Measurements from ENCODE around the gene CCDC80. TPM values are rescaled to one million over a fixed set of nuclear protein-coding genes. Genes with fewer than 3 reads are reported as not detected.

Gene CCDC80
- polyA plus RNA-seq, 3 donors, result 0.05 TPM; not detected in 2

DNA sequence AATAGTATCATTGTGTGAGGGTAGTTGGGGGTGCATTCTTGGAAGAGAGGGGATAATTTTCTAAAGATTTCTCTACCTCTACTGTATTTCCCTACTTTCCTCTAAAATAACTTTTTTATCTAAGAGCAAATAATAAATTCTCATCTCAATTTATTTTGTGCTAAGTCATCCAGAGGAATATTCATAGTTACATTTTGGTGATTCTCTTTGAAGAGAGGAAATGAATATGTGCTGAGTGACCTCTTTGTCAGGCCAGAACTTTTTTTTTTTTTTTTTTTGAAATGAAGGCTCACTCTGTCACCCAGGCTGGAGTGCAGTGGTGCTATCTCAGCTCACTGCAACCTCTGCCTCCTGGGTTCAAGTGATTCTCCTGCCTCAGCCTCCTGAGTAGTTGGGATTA, 15.1 kb upstream of the CCDC80 start:
- H3K36me3 ChIP-seq (replicated peaks in 1 of 2; ENCODE audit: control insufficient read depth in 1 of 2, insufficient read depth in 2 of 2, low read length in 2 of 2), result no peaks in the 10 kb centered on the region
- H3K27ac Mint-ChIP-seq, result no peak overlapping the region
- H3K4me2 ChIP-seq (replicated peaks; ENCODE audit: extremely low read depth, low read length, poor library complexity, severe bottlenecking), result no peak overlapping the region
- H3K27me3 ChIP-seq (ENCODE audit: control insufficient read depth in 2 of 2, insufficient read depth in 2 of 2, low read length in 2 of 2), result no peaks in the 10 kb centered on the region
- no peaks in the 10 kb centered on the region for H3K36me3 Mint-ChIP-seq
- no peak overlapping the region for H2AFZ ChIP-seq (ENCODE audit: insufficient read depth, low read depth, low read length, poor library complexity, severe bottlenecking)
- no peak overlapping the region for H3K4me3 Mint-ChIP-seq
- H3K9me3 ChIP-seq (replicated peaks in 1 of 2; ENCODE audit: control insufficient read depth in 1 of 2, insufficient read depth in 1 of 2, low read length in 2 of 2), result no peaks in the 10 kb centered on the region
- no peaks in the 10 kb centered on the region for H3K79me2 ChIP-seq (ENCODE audit: insufficient read depth, low read length)
- no peak for DNase-seq
- no peak overlapping the region for H3K4me3 ChIP-seq (replicated peaks in 1 of 3; ENCODE audit: low read depth in 2 of 3, low read length in 3 of 3)
- no peaks in the 10 kb centered on the region for H3K9me3 Mint-ChIP-seq
- H3K27me3 Mint-ChIP-seq (ENCODE audit: low read depth in 3 of 3), result peaks cover 0 to under 1% (median 0%) of the 10 kb centered on the region in 3 donors
- H3K4me1 Mint-ChIP-seq, result no peaks in the 10 kb centered on the region
- H4K20me1 ChIP-seq (ENCODE audit: insufficient read depth, low read length), result no peaks in the 10 kb centered on the region
- H3K4me1 ChIP-seq (ENCODE audit: control insufficient read depth in 1 of 2, insufficient read depth in 2 of 2, low read length in 2 of 2), result no peaks in the 10 kb centered on the region
- no peak overlapping the region for H3K9ac ChIP-seq (ENCODE audit: insufficient read depth, low read length, poor library complexity, severe bottlenecking)
- H3K27ac ChIP-seq (ENCODE audit: low read depth in 1 of 2, low read length in 2 of 2), result no peak overlapping the region
- no peak for TF ChIP-seq CTCF (IDR thresholded peaks at IDR 0.05)
- intact Hi-C loops (cut with micrococcal nuclease), result no loop called here

- peaks cover 0 to 2% (median 0%) of the 10 kb centered on the region in 3 donors for H3K27me3 Mint-ChIP-seq (ENCODE audit: low read depth in 3 of 3)
- Histone ChIP-seq H2AFZ (ENCODE audit: insufficient read depth, low read depth, low read length, poor library complexity, severe bottlenecking) (no peak overlapping the region), H3K4me2 (replicated peaks; ENCODE audit: extremely low read depth, low read length, poor library complexity, severe bottlenecking) (no peak overlapping the region), H3K4me1 (ENCODE audit: control insufficient read depth in 1 of 2, insufficient read depth in 2 of 2, low read length in 2 of 2) (no peaks in the 10 kb centered on the region), H3K9ac (ENCODE audit: insufficient read depth, low read length, poor library complexity, severe bottlenecking) (no peak overlapping the region), H3K79me2 (ENCODE audit: insufficient read depth, low read length) (no peaks in the 10 kb centered on the region), H3K27me3 (ENCODE audit: control insufficient read depth in 2 of 2, insufficient read depth in 2 of 2, low read length in 2 of 2) (no peaks in the 10 kb centered on the region), H4K20me1 (ENCODE audit: insufficient read depth, low read length) (no peaks in the 10 kb centered on the region), H3K4me3 (replicated peaks in 1 of 3; ENCODE audit: low read depth in 2 of 3, low read length in 3 of 3) (no peak overlapping the region), H3K36me3 (replicated peaks in 1 of 2; ENCODE audit: control insufficient read depth in 1 of 2, insufficient read depth in 2 of 2, low read length in 2 of 2) (no peaks in the 10 kb centered on the region), H3K27ac (ENCODE audit: low read depth in 1 of 2, low read length in 2 of 2) (no peak overlapping the region), H3K9me3 (replicated peaks in 1 of 2; ENCODE audit: control insufficient read depth in 1 of 2, insufficient read depth in 1 of 2, low read length in 2 of 2) (no peaks in the 10 kb centered on the region)
- H3K4me3 Mint-ChIP-seq, result no peak overlapping the region
- H3K36me3 Mint-ChIP-seq, result no peaks in the 10 kb centered on the region
- intact Hi-C loops (cut with micrococcal nuclease), result no loop called here
- no peak for TF ChIP-seq CTCF (IDR thresholded peaks at IDR 0.05)
- no peaks in the 10 kb centered on the region for H3K4me1 Mint-ChIP-seq
- H3K27ac Mint-ChIP-seq, result no peak overlapping the region
- no peak for DNase-seq
- WGBS (ENCODE audit: insufficient coverage), result no CpG with 5 or more reads among the region's 4 CpGs
- no peaks in the 10 kb centered on the region for H3K9me3 Mint-ChIP-seq
Measured at GRCh38 chr3:112654979-112655378, 14.0 kb upstream of the CCDC80 start.
